Heart left ventricle (tissue), 13 donors: Measurements from ENCODE around the gene PCGF3.

Experiments used
- POLR2A ChIP-seq, 2 donors: fragments of 450-650 bp; IDR thresholded peaks; one replicate each; pipeline ENCODE4 v1.6.1; 2017; ENCODE audit warnings: antibody characterized with exemption in 2 of 2, mild to moderate bottlenecking in 2 of 2, moderate library complexity in 2 of 2
- TF ChIP-seq, protein P1 (sequence below), 12 donors: fragments of 200-600 bp; sonication (generic) in 4 of 12; IDR thresholded peaks; one replicate each; pipeline versions ENCODE4 v1.5.0 to v1.8.0; 2018 to 2022; ENCODE audit warnings: antibody characterized with exemption in 12 of 12, mild to moderate bottlenecking in 5 of 12
- donor health status: ischemic (EF 13 %, LVEDD 7.1; RV severe dilation, severe dysfunction).
- donor health status: DM: no; HTN: yes; CAD: no.
- donor health status: DM: no; HTN: no; CAD: no.
- donor health status: ischemic (EF 25% LVEDD 6.9; RV normal size, moderate dysfunction).
- donor health status: ischemic (EF 25% LVEDD 5.7; RV mildly dilated, moderate dysfunction).
- donor health status: ischemic (EF 35%, LVEDD 5.7; RV mildly dilated, moderate dysfunction).
- donor health status: nonischemic (EF 11% LVEDD 7.7; RV severe dilation, severe dysfunction).
- donor health status: DM: yes; HTN: yes; CAD: no.
- donor health status: PGD.
- donor health status: ischemic (EF 29% LVEDD 5.4; RV normal size, mild dysfunction).
- donor health status: nonischemic (EF 23%, LVEDD 6.1; RV moderate dilation, normal function).

- TF ChIP-seq, protein P1, sequence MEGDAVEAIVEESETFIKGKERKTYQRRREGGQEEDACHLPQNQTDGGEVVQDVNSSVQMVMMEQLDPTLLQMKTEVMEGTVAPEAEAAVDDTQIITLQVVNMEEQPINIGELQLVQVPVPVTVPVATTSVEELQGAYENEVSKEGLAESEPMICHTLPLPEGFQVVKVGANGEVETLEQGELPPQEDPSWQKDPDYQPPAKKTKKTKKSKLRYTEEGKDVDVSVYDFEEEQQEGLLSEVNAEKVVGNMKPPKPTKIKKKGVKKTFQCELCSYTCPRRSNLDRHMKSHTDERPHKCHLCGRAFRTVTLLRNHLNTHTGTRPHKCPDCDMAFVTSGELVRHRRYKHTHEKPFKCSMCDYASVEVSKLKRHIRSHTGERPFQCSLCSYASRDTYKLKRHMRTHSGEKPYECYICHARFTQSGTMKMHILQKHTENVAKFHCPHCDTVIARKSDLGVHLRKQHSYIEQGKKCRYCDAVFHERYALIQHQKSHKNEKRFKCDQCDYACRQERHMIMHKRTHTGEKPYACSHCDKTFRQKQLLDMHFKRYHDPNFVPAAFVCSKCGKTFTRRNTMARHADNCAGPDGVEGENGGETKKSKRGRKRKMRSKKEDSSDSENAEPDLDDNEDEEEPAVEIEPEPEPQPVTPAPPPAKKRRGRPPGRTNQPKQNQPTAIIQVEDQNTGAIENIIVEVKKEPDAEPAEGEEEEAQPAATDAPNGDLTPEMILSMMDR (IDR thresholded peaks at IDR 0.05): no peak
- no peak for TF ChIP-seq POLR2A (IDR thresholded peaks at IDR 0.05)
Observed at GRCh38 chr4:766559-767283, 61.1 kb downstream of the PCGF3 start.
